CD4-positive, alpha-beta T cell treated with Interleukin-12 subunit alpha and Interleukin-12 subunit beta, for 1 hour (primary cell): Measurements from ENCODE around the gene SH3RF3.

Source experiments
- DNase-seq: peaks from one replicate; pipeline ENCODE4 v3.0.0-alpha.2; 2020

The SH3RF3 gene

DNA sequence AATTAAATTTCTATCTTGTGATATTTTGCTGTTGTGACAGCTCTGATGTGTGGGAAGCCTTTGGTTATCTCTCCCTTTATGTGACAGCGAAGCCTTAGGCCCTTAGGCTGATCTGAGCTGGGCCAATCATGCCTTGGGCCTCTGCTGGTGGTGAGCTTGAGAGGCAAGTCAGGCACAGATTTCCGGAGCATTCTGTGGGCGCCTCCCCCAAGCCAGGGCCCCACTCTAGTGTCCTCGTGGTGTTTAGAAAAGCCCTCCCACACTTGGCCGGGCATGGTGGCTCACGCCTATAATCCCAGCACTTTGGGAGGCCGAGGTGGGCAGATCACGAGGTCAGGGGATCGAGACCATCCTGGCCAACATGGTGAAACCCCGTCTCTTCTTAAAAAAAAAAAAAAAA lies 239.8 kb downstream of the SH3RF3 start:
- no peak for DNase-seq

DNA sequence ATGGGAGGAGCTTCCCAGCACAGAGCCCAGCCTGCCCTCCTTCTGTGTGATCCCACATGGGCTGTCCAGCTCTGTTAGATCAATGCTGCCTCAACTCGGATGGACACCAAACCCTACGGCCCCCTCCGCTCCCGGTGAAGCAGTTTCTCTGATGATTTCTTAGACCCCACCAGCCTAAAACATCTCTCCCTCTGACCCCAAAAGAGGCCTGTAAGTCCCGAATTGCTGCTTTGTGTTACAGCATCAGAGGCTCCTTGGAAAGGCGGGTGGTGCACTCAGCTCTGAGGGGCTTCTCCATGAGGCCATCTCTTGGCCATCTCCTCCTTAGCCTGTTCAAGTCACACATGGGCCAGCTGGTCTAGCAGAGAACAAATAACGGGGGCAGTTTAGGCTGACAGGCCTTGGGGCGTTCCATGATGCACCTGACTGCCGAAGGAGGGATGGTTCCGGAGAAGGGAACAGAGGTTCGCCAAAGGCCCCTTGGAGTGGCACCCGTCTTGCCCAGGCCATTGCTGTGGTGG lies 240.7 kb downstream of the SH3RF3 start:
- DNase-seq, result no peak

DNA sequence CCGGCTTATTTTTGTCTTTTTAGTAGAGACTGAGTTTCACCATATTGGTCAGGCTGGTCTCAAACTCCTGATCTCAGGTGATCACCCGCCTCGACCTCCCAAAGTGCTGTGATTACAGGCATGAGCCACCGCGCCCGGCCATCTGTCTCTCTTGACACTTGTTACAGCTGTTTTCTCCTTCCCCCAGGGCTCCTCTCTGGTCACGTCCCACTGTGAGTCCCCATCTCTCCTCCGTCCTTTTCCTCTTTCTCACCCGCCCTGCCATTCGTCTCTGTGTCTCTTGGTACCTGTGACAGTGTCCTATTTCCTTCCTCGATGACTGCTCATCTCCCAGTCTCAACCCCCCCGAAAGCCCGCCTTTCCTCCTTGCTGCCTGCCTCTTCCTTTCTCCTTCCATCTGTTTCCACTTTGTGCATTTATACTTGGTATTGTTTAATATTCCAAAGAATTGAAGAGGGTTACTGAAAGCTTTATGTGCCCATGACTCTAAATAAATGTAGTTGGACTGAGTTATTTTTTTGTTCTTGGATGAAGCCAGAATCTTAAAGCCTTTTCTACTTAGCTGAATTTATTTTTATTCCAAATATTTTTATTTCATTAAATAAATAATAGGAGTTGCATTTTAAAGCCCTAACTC lies 241.5 kb downstream of the SH3RF3 start:
- DNase-seq, result no peak

DNA sequence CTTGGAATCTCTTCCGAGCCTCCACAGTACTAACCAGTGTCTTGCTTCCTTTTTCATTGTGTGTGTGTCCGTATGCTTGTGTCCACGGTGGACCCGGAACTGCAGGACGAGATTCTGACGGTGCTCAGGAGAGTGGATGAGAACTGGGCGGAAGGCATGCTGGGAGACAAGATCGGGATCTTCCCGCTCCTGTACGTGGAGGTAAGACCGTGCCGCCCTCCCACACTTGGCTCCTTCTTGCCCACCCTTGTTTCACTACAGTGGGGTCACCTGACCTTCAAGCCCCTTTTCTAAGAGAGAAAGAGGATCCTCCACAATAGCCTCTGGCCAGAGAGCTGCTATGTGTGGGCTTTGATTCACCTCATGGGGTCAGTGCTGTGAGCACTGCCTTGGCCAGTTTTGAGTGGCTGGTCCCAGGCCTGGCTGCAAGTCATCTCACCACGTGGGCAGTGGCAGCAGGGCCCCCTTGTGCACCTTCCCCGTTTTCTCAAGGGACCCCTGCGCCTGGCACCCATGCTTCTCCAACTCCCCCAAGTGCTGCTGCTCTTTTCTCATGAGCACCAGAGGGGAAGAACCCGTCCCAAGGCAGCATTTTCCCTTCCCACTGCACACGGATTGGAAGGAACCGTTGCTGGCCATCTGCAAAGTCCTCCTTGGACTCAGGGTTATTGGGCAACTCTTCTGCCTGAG lies 242.6 kb downstream of the SH3RF3 start:
- DNase-seq, result no peak

DNA sequence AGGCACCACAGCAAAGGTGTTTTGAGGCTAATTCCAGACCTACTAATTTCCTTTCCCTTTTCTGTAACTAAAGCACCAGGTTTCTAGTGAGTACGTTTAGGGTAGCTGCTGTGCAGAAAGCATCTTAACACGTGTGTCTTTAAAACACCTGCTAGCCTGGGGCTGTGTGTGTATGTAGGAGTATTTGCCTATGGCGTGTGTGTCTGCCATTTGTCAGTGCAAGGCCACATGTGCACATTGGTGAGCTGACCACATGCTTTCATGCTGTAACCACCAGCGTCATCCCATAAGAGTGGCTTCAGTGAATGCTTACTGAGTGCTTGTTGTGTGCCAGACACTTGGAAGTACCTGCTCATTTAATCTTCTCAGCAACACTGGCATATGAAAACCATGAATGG lies 243.2 kb downstream of the SH3RF3 start:
- no peak for DNase-seq

DNA sequence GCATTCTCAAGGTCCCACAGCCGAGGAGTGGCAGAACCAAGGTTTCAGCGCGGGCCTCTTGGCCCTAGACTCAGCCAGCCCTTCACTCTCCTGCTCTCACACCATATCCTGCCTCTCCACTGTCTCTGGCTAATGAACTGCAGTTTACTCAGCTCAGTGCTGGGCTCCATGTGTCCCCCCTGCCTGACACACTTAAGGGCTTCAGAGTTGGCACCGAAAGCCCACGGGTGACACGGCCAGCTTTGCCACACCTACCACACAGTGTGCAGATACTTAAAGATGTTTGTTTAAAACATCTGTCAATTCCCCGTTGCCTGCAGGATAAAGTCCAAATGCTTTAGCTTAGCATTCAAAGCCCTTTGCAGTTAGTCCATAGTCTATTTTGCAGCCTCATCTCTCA lies 243.6 kb downstream of the SH3RF3 start:
- no peak for DNase-seq

DNA sequence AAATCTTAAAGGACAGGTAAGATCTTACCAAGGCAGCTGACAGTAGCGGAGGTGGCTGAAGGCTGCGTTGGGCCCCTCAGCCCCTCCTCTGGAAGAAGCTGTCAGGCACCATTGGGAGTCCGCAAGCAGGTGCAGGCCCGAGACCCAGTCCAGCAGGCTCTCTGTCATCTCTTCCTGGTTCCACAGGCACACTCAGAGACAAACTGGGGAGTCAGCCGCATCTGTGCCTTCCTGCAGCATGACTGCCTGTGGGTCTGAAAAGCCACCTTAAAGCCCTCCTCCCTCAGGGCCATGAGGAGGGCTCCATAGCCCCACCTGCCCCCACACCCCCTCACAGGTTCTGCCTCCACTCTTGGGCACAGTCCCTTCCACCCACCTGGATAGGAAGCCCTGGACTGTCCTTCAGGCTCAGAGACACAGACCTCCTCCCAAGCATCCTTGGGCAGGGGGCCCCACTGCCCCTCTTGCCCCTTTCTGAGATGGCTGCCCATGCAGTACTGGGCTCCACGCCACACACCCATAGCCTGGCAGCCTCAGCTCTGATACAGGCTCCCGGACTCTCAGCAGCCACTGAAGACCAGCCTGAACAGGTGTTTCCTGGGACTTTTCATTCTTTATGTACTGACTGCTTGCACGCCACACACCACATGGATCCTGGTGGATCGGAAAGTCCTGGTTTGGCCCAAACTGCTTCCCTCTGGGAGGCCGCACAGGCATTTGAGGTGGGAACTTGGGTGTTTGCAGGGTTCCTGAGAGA lies 245.0 kb downstream of the SH3RF3 start:
- DNase-seq, result no peak

DNA sequence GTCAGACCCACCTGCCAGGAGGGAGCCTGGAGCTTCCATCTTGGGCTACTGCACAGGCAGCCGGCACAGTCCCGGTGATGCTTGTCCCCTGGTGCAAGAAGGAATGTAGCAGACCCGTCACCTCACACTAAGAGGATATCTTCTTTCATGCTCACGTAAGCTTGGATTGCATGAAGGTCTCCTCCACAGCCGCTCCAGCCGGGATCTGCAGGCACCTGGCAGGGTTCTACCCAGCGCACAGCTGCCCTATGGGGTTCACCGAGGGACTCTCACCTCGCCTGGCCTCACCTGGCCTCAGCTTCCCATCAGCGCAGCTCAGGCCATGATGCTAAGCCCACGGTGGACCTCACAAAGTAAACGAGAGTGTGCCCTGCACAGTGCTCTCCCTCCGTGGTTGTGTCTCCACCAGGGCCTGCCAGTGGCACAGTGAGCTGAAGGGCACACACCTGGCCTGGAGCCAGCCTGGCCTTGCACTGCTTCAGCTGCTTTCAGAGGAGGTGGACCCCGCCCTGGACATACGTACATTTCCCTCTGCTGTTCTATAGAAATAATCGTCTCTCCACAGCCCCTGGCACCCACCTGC lies 245.6 kb downstream of the SH3RF3 start:
- DNase-seq, result no peak

DNA sequence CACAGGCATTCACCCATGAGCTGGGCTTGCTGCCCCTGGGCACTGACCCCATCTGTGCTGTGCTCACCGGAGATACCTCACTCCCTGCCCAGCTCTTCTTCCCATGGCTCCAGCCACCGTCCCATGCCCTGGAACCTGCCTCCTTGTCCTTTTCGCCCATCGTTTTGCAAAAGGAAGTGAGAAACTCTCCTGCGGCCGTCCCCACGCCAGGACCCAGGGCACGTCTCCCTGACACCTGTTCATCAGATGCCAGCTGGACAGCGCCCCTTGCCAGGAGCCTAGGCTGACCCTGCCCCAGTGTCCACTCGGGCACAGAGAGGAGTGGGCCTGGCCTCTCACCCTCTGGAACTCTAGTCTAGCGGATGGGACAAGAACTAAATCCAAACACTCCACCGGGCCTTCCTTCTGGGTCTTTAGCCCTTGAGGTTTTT lies 246.1 kb downstream of the SH3RF3 start:
- DNase-seq, result no peak

DNA sequence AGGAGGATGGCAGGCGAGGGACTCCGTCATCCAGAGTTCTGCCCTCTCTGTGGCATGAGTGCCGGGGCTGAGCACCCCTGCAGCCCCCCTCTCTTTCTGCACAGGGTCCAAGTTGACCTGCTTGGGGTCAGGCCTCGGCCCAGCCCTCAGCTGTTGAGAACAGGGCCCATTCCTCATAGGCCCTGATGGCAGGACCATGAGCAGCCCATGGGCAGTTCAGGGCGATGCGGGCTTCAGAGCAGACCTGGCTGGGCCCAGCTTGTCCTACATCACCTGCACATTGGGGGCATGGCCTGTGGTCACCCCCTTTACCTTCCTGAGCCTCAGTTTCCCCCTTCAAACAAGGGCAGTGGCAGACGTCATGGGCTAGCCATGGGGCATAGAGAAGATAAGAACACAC lies 246.7 kb downstream of the SH3RF3 start:
- no peak for DNase-seq

DNA sequence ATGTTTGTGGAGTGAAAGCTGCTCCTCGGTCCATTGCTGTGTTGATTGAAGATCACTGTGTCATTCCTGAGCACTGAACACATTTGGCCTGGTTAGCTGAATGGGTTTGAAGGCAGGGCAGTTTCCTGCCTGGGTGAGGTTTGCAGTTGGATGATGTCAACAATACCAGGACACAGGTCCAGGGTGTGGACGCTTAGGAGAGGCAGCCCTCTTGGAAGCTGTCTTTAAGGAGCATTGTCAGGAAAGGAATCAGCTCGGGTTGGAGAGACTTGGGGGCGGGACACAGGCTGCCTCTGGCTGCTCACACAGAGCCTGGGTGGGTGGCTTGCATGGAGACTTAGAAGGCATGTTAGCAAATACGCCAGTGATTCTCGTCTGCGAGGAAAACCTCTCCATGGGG lies 247.1 kb downstream of the SH3RF3 start:
- DNase-seq, result no peak

DNA sequence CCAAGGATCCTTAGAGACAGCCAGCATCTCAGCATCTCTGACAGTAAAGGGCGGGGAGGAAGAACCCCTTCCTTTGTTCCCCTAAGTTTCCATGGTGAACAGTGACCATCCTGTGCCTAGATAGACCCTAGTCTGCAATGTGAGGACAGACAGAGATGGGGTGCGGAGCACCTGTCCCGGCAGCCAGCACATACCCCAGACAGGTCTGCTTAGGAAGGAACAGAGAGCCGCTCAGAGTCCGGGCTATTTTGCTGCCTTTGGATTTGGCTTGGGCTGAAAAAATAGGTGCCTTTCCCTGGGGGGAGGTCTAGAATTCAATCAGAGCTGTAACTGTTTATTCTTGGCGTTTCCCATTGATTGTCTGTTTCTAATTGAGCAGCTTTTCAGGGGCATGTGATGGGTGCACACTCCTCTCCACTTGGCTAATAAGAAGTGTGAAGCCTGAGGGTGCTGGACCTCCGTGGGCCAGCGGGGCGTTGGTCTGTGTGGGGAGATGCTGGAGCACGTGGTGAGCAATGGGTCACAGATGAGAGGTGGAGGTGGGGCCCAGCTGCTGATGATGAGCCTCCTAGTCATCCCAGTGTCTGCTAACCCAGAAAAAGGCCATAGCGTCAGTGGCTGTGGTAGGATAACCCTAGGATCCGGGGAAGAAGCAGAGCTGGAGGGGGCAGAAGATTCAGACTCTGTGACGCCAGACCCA lies 247.9 kb downstream of the SH3RF3 start:
- no peak for DNase-seq

DNA sequence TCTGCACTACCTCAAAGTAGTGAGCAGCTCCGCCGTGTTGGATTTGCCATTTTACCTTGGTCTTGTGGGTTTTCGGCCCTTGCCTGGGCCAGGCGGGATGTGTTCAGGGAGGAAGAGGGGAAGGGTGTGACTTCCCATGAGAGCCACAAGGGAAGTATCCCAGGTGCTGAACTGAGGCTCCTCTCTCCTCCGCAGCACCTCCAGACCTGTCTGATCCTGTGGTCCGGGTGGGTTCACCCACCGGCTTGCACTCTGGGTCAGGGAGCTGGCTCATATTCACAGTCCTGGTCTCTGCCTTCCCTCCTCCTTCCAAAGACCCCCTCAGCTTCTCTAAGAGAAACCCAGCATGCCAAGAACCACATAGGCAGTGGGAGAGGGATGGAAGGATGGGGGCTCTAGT lies 249.0 kb downstream of the SH3RF3 start:
- no peak for DNase-seq

DNA sequence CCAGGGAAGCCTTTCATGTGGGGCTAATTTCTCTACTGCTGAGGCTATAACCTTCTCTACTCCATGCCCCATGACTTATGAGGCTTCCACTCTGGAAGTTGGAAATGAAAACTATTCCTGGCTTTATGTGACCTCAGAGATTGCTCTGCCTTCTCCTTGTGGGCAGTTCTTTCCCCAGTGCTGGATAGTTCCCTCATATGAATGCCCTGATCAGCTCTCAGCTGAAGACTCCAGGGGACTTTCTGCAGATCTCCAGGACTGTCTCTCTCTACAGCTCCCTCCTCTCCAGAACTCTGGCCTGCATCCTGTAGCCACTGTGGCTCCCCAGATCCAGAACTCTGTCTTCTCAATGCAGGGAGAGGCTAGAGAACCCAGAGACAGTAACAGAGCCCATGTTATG lies 249.7 kb downstream of the SH3RF3 start:
- no peak for DNase-seq

DNA sequence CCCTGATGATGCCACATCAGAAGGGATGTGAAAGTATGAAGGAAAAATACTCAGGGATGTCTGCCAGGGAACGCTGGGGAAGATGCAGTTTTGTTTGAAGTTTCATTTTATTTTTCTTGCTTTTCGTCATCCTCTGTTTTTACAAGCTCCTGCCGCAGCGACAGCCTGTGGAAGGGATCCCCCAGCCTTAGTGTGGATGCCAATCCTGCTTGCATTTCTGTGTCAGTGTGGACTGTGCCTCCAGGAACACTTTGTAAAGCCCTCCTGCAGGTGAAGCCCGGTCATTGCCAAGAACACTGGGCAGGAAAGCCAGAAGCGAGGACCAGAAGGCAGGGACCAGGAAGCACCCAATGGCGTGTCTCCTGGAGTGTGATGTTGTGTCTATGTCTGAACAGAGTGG lies 250.5 kb downstream of the SH3RF3 start:
- no peak for DNase-seq

DNA sequence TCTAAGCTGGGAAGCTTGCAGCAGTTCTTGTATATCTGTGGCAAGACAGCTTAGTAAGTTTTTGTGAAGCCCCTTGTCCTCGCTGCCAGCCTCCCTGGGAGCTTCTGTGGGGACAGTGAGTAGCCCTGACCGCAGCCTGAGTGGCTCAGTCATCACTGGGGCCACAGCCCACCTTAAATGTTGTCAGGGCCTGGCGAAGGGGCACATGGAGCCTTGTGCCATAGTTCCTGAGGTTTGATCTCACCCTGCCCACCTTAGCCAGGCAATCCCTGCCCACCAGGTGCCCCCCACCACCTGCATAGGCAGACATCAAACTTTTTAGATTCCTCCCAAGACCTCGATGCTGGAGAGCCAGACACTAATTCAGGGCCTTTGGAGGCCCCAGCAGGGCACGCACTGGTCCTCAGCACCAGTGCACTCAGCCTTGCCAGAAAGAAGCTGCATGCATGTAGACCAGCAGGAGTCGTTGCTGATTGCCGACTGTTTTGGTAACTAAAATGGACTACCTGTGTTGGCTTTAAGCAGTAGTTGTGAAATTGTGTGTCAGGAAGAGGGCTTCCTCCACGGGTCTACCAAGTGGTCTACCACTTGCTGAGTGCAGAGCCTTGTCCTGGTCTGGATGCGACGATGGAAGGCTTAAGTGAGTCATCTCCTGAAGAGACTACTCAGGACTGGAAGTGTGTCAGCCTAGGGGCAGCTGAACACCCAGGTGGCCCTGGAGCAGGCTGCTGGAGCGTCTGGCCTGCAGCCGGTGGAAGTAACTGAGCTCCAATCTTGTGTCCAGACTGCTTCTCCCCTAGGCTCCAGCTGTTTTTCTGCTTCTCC lies 251.7 kb downstream of the SH3RF3 start:
- DNase-seq, result no peak

DNA sequence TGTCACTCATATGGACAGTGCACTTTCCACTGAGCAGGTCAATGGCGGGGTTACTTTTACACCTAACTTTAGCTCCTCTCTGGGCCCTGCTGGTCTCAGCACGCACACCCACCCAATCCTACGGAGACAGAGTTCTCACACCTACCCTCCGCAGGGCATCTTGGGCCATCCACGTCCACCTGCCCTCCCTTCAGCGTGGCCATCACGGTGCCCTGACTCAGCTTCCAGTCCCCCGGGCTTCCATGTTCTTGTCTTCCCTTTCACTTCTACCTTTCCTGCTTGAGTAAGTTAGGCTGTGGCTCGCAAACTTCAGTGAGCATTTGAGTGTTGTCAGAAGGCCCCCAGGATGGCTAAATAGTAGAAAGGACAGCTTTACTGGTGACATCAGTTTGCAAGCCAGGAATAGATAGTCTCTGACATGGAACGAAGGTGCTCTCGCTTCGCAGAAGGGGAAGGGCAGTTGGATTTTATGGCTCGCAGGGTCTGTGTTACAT lies 252.4 kb downstream of the SH3RF3 start:
- DNase-seq, result no peak

DNA sequence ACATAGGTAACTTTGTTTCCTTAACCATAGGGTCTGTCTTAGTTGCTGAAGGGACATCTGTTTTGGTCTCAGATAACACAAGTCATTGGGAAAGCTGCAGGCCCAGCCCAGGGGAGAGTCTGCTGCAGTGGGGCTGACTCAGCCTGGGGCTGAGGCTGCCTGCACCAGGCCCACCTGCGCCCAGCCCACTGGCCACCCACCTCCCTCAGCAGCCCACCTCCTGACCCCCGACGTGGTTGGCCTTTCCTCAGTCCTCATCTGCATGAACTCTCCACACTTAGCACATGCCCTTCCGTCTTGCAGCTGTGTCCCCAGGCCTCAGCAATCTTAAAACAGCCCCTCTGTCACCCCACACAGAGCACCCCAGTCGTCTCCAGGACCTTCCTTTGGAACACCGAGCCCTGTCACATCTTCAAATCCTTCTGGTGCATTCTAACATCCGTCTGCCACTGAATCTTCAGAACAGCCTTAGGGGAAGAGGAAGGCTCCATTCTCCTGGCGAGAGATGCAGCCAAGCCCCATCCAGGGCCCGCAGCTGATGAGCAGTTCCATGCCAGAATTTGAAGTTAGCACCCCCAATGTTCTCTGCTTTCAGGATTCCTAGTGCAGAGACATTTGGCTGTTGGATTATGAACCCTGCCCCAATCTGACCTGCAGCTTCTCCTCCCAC lies 253.4 kb downstream of the SH3RF3 start:
- no peak for DNase-seq

DNA sequence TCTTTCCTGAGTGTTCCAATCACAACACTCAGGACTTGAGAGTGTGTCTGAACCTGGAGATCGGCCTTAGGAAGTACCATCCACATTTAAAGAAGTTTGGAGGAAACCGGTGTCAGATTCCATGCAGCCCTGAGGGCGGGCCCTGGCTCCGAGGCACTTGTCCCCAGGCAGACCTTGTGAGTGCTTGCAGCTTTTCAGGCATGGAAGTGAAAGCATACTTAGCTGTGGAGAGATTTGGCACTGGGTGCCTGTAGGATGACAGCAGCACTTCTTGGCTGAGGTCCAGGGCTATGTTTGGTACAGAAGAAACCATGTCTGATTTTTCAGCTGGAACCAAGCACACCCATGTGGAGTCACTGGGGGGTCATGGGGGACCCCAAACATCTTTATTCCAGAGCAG lies 253.9 kb downstream of the SH3RF3 start:
- DNase-seq, result no peak

DNA sequence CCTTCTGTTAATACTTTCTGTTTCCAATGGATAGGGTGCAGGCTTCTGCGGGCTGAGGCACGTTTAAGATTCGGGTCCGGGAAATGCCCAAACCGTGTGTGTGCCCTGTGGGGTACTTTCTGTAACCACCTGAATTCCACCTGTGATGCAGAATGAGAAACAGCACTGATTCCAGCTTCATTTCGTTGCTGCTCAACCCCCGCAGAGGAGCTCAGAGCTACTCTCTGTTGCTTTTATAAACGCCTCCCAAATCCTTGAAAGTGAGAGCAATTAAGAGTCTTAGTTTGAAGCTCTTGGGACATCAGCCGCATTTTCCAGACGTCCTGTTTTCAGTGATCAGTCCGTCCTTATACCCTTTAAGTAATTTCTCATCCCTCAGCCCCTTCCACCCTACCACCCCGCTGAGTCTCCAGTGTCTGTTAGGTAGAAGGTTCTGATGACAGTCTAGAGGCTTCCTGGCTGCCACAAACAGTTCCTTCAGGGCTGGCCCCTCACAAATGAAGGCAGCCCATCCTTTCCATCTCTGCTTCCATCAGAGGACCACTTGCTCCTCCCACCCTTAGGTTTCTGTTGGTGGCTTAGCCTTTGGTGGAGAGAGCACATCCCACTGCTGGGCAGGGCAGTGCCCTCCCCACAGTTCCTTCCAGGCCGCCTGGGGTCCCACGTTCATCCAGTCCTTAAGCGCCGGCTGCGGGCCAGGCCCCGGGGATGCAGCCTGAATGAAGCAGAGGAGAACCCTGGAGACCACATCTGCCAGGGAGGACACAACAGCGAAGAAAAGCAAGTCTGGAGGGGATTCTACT lies 254.7 kb downstream of the SH3RF3 start:
- DNase-seq, result no peak
